ENCODE data around the gene HEY2.
A peak's percentile ranks its signal among the peaks of the same experiment; 100 is the strongest.

The HEY2 gene

DNA sequence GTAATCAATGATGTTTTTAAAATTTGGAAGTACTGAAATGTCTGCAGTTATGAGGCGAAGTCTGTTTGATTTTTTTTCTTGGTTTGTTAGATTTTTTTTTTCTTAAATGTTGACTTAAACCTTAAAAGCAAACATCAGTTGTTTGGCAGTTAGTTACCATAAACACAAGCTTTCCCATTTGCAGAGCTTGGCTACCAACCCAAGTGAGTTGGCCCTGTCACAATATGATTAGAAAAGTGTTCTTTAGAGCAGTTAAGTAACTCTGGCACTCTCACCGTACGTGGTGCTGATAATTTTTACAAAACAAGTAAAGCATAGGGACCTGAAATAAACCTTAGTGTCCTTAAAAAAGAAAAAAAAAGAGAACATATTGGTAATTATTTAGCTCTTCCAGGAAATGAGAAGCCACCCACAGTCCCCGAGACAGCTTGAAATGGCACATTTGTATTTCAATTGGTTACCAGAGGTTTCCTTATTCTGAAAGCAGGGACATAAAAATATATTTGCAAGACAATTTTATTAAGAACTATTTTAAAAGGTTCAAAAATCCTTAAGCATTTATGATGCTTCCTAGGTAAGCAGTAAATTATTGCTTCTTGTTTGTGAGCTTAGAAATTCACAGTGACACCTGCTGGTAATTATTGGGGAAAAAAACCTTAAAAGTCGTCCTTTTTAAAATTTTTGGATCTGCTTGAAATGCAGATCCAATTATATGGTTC, 3.9 kb downstream of the HEY2 start:
- no peak overlapping the region for H3K4me3 ChIP-seq (replicated peaks in 1 of 2; ENCODE audit: low read depth in 2 of 2, low read length in 2 of 2)
- peak; percentile 62 to 70 for DNase-seq (ENCODE audit: low read depth in 2 of 2)
- TF ChIP-seq, protein P1, sequence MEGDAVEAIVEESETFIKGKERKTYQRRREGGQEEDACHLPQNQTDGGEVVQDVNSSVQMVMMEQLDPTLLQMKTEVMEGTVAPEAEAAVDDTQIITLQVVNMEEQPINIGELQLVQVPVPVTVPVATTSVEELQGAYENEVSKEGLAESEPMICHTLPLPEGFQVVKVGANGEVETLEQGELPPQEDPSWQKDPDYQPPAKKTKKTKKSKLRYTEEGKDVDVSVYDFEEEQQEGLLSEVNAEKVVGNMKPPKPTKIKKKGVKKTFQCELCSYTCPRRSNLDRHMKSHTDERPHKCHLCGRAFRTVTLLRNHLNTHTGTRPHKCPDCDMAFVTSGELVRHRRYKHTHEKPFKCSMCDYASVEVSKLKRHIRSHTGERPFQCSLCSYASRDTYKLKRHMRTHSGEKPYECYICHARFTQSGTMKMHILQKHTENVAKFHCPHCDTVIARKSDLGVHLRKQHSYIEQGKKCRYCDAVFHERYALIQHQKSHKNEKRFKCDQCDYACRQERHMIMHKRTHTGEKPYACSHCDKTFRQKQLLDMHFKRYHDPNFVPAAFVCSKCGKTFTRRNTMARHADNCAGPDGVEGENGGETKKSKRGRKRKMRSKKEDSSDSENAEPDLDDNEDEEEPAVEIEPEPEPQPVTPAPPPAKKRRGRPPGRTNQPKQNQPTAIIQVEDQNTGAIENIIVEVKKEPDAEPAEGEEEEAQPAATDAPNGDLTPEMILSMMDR (IDR thresholded peaks at IDR 0.05; ENCODE audit: low read depth, low read length): peak; percentile 37

DNA sequence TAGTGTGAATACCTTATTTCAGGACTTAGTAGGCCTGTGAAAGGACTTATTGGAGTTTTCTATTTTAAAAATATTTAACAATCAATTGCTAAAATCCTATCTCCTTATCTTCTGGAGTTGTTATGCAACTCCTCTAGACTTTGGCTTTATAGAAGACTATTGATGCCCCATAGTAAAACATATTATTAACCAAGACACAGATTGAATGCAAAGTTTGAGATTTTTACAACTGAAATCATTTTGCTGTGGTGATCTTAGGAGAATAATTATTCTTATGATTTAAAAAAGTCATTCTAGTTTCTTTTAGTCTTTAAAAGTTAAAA, 4.5 kb downstream of the HEY2 start:
- TF ChIP-seq, protein P1 (IDR thresholded peaks at IDR 0.05; ENCODE audit: low read depth, low read length): no peak
- no peak overlapping the region for H3K4me3 ChIP-seq (replicated peaks in 1 of 2; ENCODE audit: low read depth in 2 of 2, low read length in 2 of 2)
- no peak for DNase-seq (ENCODE audit: low read depth in 2 of 2)

DNA sequence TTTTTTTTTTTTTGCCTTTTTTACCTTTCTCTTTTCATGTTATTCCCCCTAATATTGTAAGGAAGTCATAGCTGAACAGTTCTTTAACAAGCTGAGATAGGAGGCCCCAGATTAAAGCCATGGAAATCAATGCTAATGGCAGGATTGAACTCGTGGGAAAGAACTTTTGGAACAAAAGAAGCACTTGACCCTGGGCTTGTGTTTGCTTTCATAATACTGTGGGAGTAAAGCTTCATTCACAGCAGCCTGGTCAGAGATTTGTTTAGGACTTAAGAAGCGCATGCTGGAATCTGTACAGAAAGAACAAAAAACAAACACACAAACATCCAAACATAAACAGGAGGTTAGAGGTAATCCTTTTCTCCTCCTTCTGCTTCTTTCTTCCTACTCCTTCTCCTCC, 5.1 kb downstream of the HEY2 start:
- no peak for DNase-seq (ENCODE audit: low read depth in 2 of 2)

DNA sequence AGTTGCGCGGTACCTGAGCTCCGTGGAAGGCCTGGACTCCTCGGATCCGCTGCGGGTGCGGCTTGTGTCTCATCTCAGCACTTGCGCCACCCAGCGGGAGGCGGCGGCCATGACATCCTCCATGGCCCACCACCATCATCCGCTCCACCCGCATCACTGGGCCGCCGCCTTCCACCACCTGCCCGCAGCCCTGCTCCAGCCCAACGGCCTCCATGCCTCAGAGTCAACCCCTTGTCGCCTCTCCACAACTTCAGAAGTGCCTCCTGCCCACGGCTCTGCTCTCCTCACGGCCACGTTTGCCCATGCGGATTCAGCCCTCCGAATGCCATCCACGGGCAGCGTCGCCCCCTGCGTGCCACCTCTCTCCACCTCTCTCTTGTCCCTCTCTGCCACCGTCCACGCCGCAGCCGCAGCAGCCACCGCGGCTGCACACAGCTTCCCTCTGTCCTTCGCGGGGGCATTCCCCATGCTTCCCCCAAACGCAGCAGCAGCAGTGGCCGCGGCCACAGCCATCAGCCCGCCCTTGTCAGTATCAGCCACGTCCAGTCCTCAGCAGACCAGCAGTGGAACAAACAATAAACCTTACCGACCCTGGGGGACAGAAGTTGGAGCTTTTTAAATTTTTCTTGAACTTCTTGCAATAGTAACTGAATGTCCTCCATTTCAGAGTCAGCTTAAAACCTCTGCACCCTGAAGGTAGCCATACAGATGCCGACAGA, 9.9 kb downstream of the HEY2 start:
- DNase-seq (ENCODE audit: low read depth in 2 of 2): no peak
- H3K4me3 ChIP-seq (replicated peaks in 1 of 2; ENCODE audit: low read depth in 2 of 2, low read length in 2 of 2): no peak overlapping the region
- TF ChIP-seq, protein P1 (IDR thresholded peaks at IDR 0.05; ENCODE audit: low read depth, low read length): peak; percentile 21

More for the DNA sequence above, 5.1 kb downstream of the HEY2 start:
- H3K4me3 ChIP-seq (replicated peaks in 1 of 2; ENCODE audit: low read depth in 2 of 2, low read length in 2 of 2): no peak overlapping the region
- TF ChIP-seq, protein P1 (IDR thresholded peaks at IDR 0.05; ENCODE audit: low read depth, low read length): no peak

DNA sequence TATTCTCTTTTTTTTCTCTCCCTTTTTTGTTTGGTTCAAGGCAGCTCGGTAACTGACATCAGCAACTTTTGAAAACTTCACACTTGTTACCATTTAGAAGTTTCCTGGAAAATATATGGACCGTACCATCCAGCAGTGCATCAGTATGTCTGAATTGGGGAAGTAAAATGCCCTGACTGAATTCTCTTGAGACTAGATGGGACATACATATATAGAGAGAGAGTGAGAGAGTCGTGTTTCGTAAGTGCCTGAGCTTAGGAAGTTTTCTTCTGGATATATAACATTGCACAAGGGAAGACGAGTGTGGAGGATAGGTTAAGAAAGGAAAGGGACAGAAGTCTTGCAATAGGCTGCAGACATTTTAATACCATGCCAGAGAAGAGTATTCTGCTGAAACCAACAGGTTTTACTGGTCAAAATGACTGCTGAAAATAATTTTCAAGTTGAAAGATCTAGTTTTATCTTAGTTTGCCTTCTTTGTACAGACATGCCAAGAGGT, 10.6 kb downstream of the HEY2 start:
- DNase-seq (ENCODE audit: low read depth in 2 of 2): no peak
- TF ChIP-seq, protein P1 (IDR thresholded peaks at IDR 0.05; ENCODE audit: low read depth, low read length): no peak
- no peak overlapping the region for H3K4me3 ChIP-seq (replicated peaks in 1 of 2; ENCODE audit: low read depth in 2 of 2, low read length in 2 of 2)

DNA sequence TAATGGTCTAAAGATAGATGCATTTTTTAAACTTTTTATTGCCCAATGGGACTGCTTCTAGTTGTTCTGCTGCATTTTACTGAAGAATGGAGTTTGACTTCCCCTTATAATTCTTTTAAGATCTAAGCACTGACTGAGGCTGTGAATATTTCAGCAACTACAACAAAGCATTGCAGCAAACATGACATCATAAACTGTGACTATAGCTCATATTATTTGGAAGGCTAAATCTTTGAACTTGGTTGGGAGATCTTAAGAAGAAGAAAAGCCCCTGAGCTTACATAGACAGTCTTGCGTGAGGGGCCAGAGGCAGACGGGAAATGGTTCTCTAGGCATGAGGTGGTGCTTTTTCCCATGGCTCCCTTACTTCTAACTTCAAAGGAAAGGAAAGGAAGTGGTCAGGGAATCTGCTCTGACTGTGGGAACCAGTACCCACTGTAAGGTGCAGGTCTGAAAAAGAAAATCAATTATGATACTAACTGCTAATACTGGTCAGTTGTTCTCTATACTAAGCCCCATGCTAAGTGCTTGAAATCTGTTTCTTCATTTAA, 14.8 kb downstream of the HEY2 start:
- H3K4me3 ChIP-seq (replicated peaks in 1 of 2; ENCODE audit: low read depth in 2 of 2, low read length in 2 of 2): no peak overlapping the region
- DNase-seq (ENCODE audit: low read depth in 2 of 2): peak in 1 of 2 donors; percentile 14
- TF ChIP-seq, protein P1 (IDR thresholded peaks at IDR 0.05; ENCODE audit: low read depth, low read length): no peak

Data from cardiac fibroblast (primary cell).